Astrocyte of the cerebellum (primary cell): ENCODE measurements around the gene TCERG1L.

Experiments
- DNase-seq: peaks from one replicate; pipeline ENCODE4 v3.0.0-alpha.2; 2011; ENCODE audit warnings: low read depth
- H3K4me3 ChIP-seq: 2 replicates; pipeline ENCODE4 v1.5.1; 2011; ENCODE audit warnings: mild to moderate bottlenecking, low read depth, low read length, moderate library complexity
- CTCF ChIP-seq: IDR thresholded peaks from 2 replicates; pipeline ENCODE4 v1.5.1; 2012; ENCODE audit warnings: low read length, low read depth, moderate library complexity, mild to moderate bottlenecking; ENCODE audit errors: missing control alignments
- in situ Hi-C: cut with HindIII; loops from 2 replicates; pipeline ENCODE4 v1.10.0; 2017; ENCODE audit warnings: low sequenced_read_pairs

Gene TCERG1L

GRCh38 chr10:131260452-131261211, 50.9 kb downstream of the TCERG1L start:
- in situ Hi-C loops = no loop called here
- TF ChIP-seq CTCF = no peak
- H3K4me3 ChIP-seq = no peak overlapping the region
- no peak for DNase-seq

GRCh38 chr10:131260031-131260430, 51.5 kb downstream of the TCERG1L start:
- in situ Hi-C loops = no loop called here
- no peak for TF ChIP-seq CTCF
- no peak for DNase-seq
- H3K4me3 ChIP-seq = no peak overlapping the region

GRCh38 chr10:131259535-131259934, 52.0 kb downstream of the TCERG1L start:
- TF ChIP-seq CTCF = no peak
- in situ Hi-C loops = no loop called here

GRCh38 chr10:131258256-131258655, 53.3 kb downstream of the TCERG1L start:
- in situ Hi-C loops = no loop called here
- no peak overlapping the region for H3K4me3 ChIP-seq
- TF ChIP-seq CTCF = no peak
- DNase-seq = no peak

More at GRCh38 chr10:131259535-131259934, 52.0 kb downstream of the TCERG1L start:
- no peak for DNase-seq
- H3K4me3 ChIP-seq = no peak overlapping the region

- no peak for TF ChIP-seq CTCF
- in situ Hi-C loops = no loop called here
- no peak overlapping the region for H3K4me3 ChIP-seq
- no peak for DNase-seq
These were observed 54.5 kb downstream of the TCERG1L start for GRCh38 chr10:131257027-131257426.

GRCh38 chr10:131254859-131255252, 56.7 kb downstream of the TCERG1L start:
- DNase-seq = no peak
- H3K4me3 ChIP-seq = no peak overlapping the region
- in situ Hi-C loops = no loop called here
- TF ChIP-seq CTCF = no peak
